ENCODE data around the gene CLCN7.
"Not testable (repeated sequence)": the region's sequence is repeated elsewhere in the genome, so short reads cannot be mapped to it uniquely, and the experiment has no call there.

The CLCN7 gene

GRCh38 chr16:1485847-1486496 is 11.1 kb upstream of the CLCN7 start:
- no peak for DNase-seq

- DNase-seq, result no peak
These were observed 7.3 kb upstream of the CLCN7 start for GRCh38 chr16:1481906-1482835.

- DNase-seq, result not testable (repeated sequence)
These were observed 4.1 kb upstream of the CLCN7 start for GRCh38 chr16:1478937-1479336.

- no peak for DNase-seq
These were observed 2.2 kb upstream of the CLCN7 start for GRCh38 chr16:1477033-1477432.

GRCh38 chr16:1475552-1476114 is 805 bp upstream of the CLCN7 start:
- DNase-seq, result no peak

GRCh38 chr16:1474082-1474795 is 589 bp downstream of the CLCN7 start:
- DNase-seq, result no peak

GRCh38 chr16:1472974-1473373 is 1.9 kb downstream of the CLCN7 start:
- no peak for DNase-seq

- no peak for DNase-seq
These were observed 3.1 kb downstream of the CLCN7 start for GRCh38 chr16:1471569-1472194.

- DNase-seq, result no peak
These were observed 4.2 kb downstream of the CLCN7 start for GRCh38 chr16:1470481-1471251.

- no peak for DNase-seq
These were observed 5.1 kb downstream of the CLCN7 start for GRCh38 chr16:1469693-1470201.

GRCh38 chr16:1469141-1469540 is 5.7 kb downstream of the CLCN7 start:
- not testable (repeated sequence) for DNase-seq

- no peak for DNase-seq
These were observed 6.4 kb downstream of the CLCN7 start for GRCh38 chr16:1468426-1468810.

GRCh38 chr16:1466968-1467521 is 7.8 kb downstream of the CLCN7 start:
- DNase-seq, result no peak

GRCh38 chr16:1466054-1466453 is 8.8 kb downstream of the CLCN7 start:
- no peak for DNase-seq

GRCh38 chr16:1465567-1465915 is 9.3 kb downstream of the CLCN7 start:
- no peak for DNase-seq

GRCh38 chr16:1464894-1465566 is 9.8 kb downstream of the CLCN7 start:
- DNase-seq, result no peak

- no peak for DNase-seq
These were observed 10.5 kb downstream of the CLCN7 start for GRCh38 chr16:1464196-1464893.

GRCh38 chr16:1461146-1461545 is 13.7 kb downstream of the CLCN7 start:
- DNase-seq, result no peak

- DNase-seq, result no peak
These were observed 14.2 kb downstream of the CLCN7 start for GRCh38 chr16:1460602-1461138.

GRCh38 chr16:1459967-1460366 is 14.9 kb downstream of the CLCN7 start:
- no peak for DNase-seq
